OCI-LY7 (cell line): ENCODE data around the gene PDSS2. TPM values are rescaled to one million over a fixed set of nuclear protein-coding genes. Genes with fewer than 3 reads are reported as not detected.

Experiments
- BruUV-seq: library from RNA; stranded (reverse); fragments of 400-500 nt; replicated peaks from 2 replicates; lab custom pipeline; 2021; lab: Mats Ljungman, UMichigan
- CTCF ChIA-PET: fragments of 300-600 bp; sonication (Branson Sonifier 250); formaldehyde crosslinking; loops from one replicate; lab custom pipeline; 2022; ENCODE audit warnings: antibody characterized with exemption; ENCODE audit not compliant: unreplicated experiment; lab: Charles Lee
- POLR2A ChIA-PET: fragments of 300-600 bp; sonication (Branson Sonifier 250); formaldehyde crosslinking; loops from one replicate; lab custom pipeline; 2022; ENCODE audit warnings: antibody characterized with exemption; lab: Charles Lee
- DNase-seq: peaks from one replicate; pipeline ENCODE4 v3.0.0-alpha.2; 2015; ENCODE audit warnings: low spot score
- H2AFZ ChIP-seq: fragments of 200-600 bp; sonication (generic), shearing (Covaris generic); 2 replicates; pipeline ENCODE4 v1.6.1; 2014; ENCODE audit warnings: mild to moderate bottlenecking, antibody characterized with exemption, low read length, moderate library complexity
- H3K27ac ChIP-seq: fragments of 200-600 bp; sonication (generic); 2 replicates; pipeline ENCODE4 v1.5.1; 2014; ENCODE audit warnings: mixed run types, low read depth, mild to moderate bottlenecking, moderate library complexity, low read length, inconsistent platforms; ENCODE audit not compliant: poor library complexity, severe bottlenecking
- H3K36me3 ChIP-seq: fragments of 200-600 bp; sonication (generic); 2 replicates; pipeline ENCODE4 v1.6.1; 2014; ENCODE audit warnings: mild to moderate bottlenecking, antibody characterized with exemption, low read length, moderate library complexity, mixed read lengths; ENCODE audit not compliant: insufficient read depth
- H3K4me1 ChIP-seq: fragments of 200-600 bp; sonication (generic); 2 replicates; pipeline ENCODE4 v1.5.1; 2014; ENCODE audit warnings: mild to moderate bottlenecking, low read length; ENCODE audit not compliant: insufficient read depth, poor library complexity, severe bottlenecking
- H3K4me2 ChIP-seq: fragments of 200-600 bp; sonication (generic); 2 replicates; pipeline ENCODE4 v1.6.1; 2014; ENCODE audit warnings: mild to moderate bottlenecking, low read length
- H3K4me3 ChIP-seq: fragments of 200-600 bp; sonication (generic); 2 replicates; pipeline ENCODE4 v1.5.1; 2014; ENCODE audit warnings: mild to moderate bottlenecking, low read depth, low read length; ENCODE audit not compliant: poor library complexity, severe bottlenecking
- H3K79me2 ChIP-seq: fragments of 200-600 bp; sonication (generic); 2 replicates; pipeline ENCODE4 v1.6.1; 2016; ENCODE audit warnings: low read depth, mild to moderate bottlenecking, low read length, moderate library complexity, mixed read lengths; ENCODE audit not compliant: insufficient read depth
- H3K9me2 ChIP-seq: fragments of 200-600 bp; sonication (generic); 2 replicates; pipeline ENCODE4 v1.6.1; 2016; ENCODE audit warnings: mild to moderate bottlenecking, low read length, mixed read lengths; ENCODE audit not compliant: insufficient read depth
- H3K9me3 ChIP-seq: fragments of 200-600 bp; sonication (generic); 2 replicates; pipeline ENCODE4 v1.6.1; 2014; ENCODE audit warnings: mild to moderate bottlenecking, mixed run types, low read length, mixed read lengths
- H4K20me1 ChIP-seq: fragments of 200-600 bp; sonication (generic); 2 replicates; pipeline ENCODE4 v1.6.1; 2014; ENCODE audit warnings: mild to moderate bottlenecking, antibody characterized with exemption, low read length, moderate library complexity, mixed read lengths; ENCODE audit not compliant: insufficient read depth
- EZH2phosphoT487 ChIP-seq: fragments of 200-600 bp; sonication (generic); IDR thresholded peaks from 2 replicates; pipeline ENCODE4 v1.6.1; 2018; ENCODE audit warnings: low read depth, borderline replicate concordance, mild to moderate bottlenecking, mixed run types, antibody characterized with exemption, low read length, moderate library complexity, mixed read lengths
- intact Hi-C: fragments of 100-400 bp; cut with micrococcal nuclease; formaldehyde crosslinking; loops from one replicate; pipeline ENCODE4 v1.10.0; 2022; ENCODE audit not compliant: unreplicated experiment
- total RNA-seq, 2 experiments: library from RNA; depleted of rRNA in 1 of 2; stranded (reverse); fragments of >200 nt in 1 of 2; shearing (Covaris generic) in 1 of 2; gene quantifications; 2 replicates each; pipeline ENCODE4 v1.2.3, GENCODE V29; 2014 to 2022
- TF ChIP-seq, protein P1 (sequence below): fragments of 200-600 bp; sonication (generic); conservative IDR thresholded peaks from 2 replicates; pipeline ENCODE4 v1.5.1; 2014; ENCODE audit warnings: mild to moderate bottlenecking, antibody characterized with exemption, low read length, moderate library complexity, mixed read lengths

PDSS2 gene
- total RNA-seq, 2 experiments from 2014 or later = 14.7 to 24.9 TPM

DNA sequence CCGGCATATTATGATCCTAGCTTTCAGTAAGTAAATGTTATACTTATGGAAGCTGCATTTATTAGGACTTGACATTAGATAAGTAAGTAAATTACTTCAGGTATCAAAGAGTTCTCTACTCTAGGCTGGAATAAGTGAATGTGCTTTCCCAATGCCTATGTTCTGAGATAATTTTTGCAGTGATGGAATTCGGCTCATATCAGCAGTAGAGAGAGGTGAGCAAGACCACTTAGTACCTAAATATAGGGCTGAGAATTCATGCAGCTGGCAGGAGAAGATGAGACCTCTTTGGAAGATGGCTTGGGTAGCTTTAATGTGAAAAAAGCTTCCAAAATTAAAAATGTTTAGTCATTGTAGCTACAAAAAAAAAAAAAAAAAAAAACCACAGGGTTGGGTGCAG lies 330.8 kb downstream of the PDSS2 start:
- no TSS peak for BruUV-seq

GRCh38 chr6:107128175-107128574 lies 331.2 kb downstream of the PDSS2 start:
- no peak overlapping the region for H2AFZ ChIP-seq
- H3K36me3 ChIP-seq = no peaks in the 10 kb centered on the region
- CTCF ChIA-PET = no interaction called here
- no peak overlapping the region for H3K4me2 ChIP-seq
- no peaks in the 10 kb centered on the region for H3K9me2 ChIP-seq
- no peak overlapping the region for H3K27ac ChIP-seq
- no peaks in the 10 kb centered on the region for H4K20me1 ChIP-seq
- intact Hi-C loops = no loop called here
- POLR2A ChIA-PET = interaction anchor here (0.5 to 3.3 kb wide), 2 partner anchors 9 to 13 kb away, joined by 4 to 16 read pairs; no protein-coding TSS in a partner anchor
- H3K79me2 ChIP-seq = no peaks in the 10 kb centered on the region
- H3K4me1 ChIP-seq = peaks cover 34% of the 10 kb centered on the region
- no TSS peak for BruUV-seq
- no peak for DNase-seq
- H3K4me3 ChIP-seq = no peak overlapping the region
- no peaks in the 10 kb centered on the region for H3K9me3 ChIP-seq
- no peak for TF ChIP-seq EZH2phosphoT487
- TF ChIP-seq, protein P1, sequence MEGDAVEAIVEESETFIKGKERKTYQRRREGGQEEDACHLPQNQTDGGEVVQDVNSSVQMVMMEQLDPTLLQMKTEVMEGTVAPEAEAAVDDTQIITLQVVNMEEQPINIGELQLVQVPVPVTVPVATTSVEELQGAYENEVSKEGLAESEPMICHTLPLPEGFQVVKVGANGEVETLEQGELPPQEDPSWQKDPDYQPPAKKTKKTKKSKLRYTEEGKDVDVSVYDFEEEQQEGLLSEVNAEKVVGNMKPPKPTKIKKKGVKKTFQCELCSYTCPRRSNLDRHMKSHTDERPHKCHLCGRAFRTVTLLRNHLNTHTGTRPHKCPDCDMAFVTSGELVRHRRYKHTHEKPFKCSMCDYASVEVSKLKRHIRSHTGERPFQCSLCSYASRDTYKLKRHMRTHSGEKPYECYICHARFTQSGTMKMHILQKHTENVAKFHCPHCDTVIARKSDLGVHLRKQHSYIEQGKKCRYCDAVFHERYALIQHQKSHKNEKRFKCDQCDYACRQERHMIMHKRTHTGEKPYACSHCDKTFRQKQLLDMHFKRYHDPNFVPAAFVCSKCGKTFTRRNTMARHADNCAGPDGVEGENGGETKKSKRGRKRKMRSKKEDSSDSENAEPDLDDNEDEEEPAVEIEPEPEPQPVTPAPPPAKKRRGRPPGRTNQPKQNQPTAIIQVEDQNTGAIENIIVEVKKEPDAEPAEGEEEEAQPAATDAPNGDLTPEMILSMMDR = no peak

More for the DNA sequence above, 330.8 kb downstream of the PDSS2 start:
- DNase-seq = no peak
- Histone ChIP-seq H3K27ac (no peak overlapping the region), H3K9me3 (no peaks in the 10 kb centered on the region), H3K4me1 (peaks cover 33% of the 10 kb centered on the region), H3K79me2 (no peaks in the 10 kb centered on the region), H2AFZ (no peak overlapping the region), H3K4me2 (no peak overlapping the region), H3K4me3 (no peak overlapping the region), H3K9me2 (no peaks in the 10 kb centered on the region), H4K20me1 (no peaks in the 10 kb centered on the region), H3K36me3 (no peaks in the 10 kb centered on the region)
- CTCF ChIA-PET = no interaction called here
- TF ChIP-seq, protein P1 = no peak
- no peak for TF ChIP-seq EZH2phosphoT487
- POLR2A ChIA-PET = interaction anchor here (0.5 to 3.3 kb wide), 4 partner anchors 10 to 526 kb away, joined by 4 to 16 read pairs (median 6); no protein-coding TSS in a partner anchor
- intact Hi-C loops = no loop called here

DNA sequence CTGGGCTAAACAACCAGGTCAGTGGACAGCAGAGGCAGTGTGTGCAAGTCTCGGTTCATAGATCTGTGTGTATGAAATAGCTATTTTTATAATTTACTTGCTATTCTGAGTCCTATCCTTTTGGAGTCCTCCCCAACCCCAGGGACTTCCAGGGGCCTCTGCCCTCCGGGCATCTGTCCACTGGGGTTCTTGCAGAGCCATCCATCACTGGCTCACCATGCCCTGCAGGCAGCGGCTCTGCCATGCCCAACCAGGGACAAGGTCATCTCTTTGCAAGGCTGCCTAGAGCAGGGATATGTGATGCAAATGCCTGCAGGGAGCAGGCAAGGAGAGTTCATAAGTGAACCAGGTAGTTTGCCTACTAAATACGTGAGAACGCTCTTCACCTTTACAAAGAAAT lies 333.6 kb downstream of the PDSS2 start:
- CTCF ChIA-PET = interaction anchor here (1.3 kb wide), 1 partner anchor 12 kb away, joined by 7 read pairs; no protein-coding TSS in a partner anchor
- H3K4me1 ChIP-seq = peaks cover 56% of the 10 kb centered on the region

More for the DNA sequence above, 333.6 kb downstream of the PDSS2 start:
- H3K36me3 ChIP-seq = no peaks in the 10 kb centered on the region
- BruUV-seq = no TSS peak
- no peak overlapping the region; the same call in 1 of the 2 replicates for H2AFZ ChIP-seq
- no peaks in the 10 kb centered on the region for H3K9me2 ChIP-seq
- POLR2A ChIA-PET = interaction anchor here (0.5 to 1.5 kb wide), 6 partner anchors 10 to 554 kb away, joined by 3 to 5 read pairs (median 3); no protein-coding TSS in a partner anchor
- H3K79me2 ChIP-seq = no peaks in the 10 kb centered on the region
- intact Hi-C loops = no loop called here
- TF ChIP-seq, protein P1 = no peak
- no peak for TF ChIP-seq EZH2phosphoT487
- H3K27ac ChIP-seq = peak overlapping the region; percentile 40
- no peaks in the 10 kb centered on the region for H3K9me3 ChIP-seq
- H3K4me2 ChIP-seq = no peak overlapping the region
- DNase-seq = no peak
- H4K20me1 ChIP-seq = no peaks in the 10 kb centered on the region
- no peak overlapping the region for H3K4me3 ChIP-seq
